Stimulated activated CD8-positive, alpha-beta memory T cell treated with anti-CD3 and anti-CD28 coated beads, Interleukin-15, amount 100 ng/mL, for 48 hours (primary cell): ENCODE measurements around the gene ADAMTS6.

ENCODE experiments used
- DNase-seq, 2 donors: peaks; one replicate each; pipeline ENCODE4 v3.0.0-alpha.2; 2020; ENCODE audit warnings: low read depth in 2 of 2

The ADAMTS6 gene

GRCh38 chr5:65103756-65104440 lies 377.8 kb downstream of the ADAMTS6 start:
- DNase-seq = no peak

GRCh38 chr5:65102976-65103711 lies 378.6 kb downstream of the ADAMTS6 start:
- DNase-seq = peak; percentile 21

DNA sequence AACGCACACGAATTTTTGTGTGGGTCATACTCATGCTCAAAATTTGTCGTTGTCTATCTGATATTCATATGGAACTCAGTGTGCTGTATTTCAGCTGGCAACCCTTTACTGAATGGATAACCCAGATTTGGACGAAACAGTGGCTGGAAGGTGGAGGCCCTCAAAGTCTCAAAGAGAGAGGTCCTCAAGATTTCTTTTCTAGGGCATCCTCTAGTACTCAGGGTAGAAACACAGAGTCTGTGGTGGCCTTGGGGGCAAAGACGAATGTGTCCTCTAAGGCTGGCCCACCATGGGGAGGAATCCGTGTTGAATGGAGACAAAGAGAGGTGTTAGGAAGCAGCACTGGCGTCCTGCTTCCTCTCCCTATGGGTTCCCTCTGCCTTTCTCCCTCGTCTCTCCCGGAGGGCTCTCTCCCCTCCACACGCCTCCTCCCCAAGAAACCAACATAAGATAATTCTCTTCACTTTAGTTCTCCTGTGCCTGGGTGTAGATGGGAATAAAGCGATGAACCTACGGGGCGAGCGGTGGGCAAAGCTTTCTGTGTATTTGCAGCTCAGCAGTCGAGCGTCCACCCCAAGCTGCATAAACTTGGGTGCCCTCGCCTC lies 379.2 kb downstream of the ADAMTS6 start:
- DNase-seq = no peak

- no peak for DNase-seq
These were observed 380.1 kb downstream of the ADAMTS6 start for GRCh38 chr5:65101632-65102100.

GRCh38 chr5:65100911-65101631 lies 380.6 kb downstream of the ADAMTS6 start:
- no peak for DNase-seq
